Subcutaneous adipose tissue (tissue), 4 donors: ENCODE results near the gene LRMDA. TPM values are rescaled to one million over a fixed set of nuclear protein-coding genes. Genes with fewer than 3 reads are reported as not detected.

Experiments
- CTCF ChIP-seq: fragments of 450-650 bp; IDR thresholded peaks from one replicate; pipeline ENCODE4 v1.5.1; 2016; ENCODE audit warnings: low read depth, mild to moderate bottlenecking, control low read depth, antibody characterized with exemption, moderate library complexity
- total RNA-seq, 4 donors: library from RNA; depleted of rRNA; stranded (reverse); fragments of >200 nt; gene quantifications; one replicate each; pipeline ENCODE4 v1.1.0, GENCODE V29; 2016

LRMDA gene
- total RNA-seq, 4 donors from 2014 or later = 17.4 to 92.1 (median 22.8) TPM

- no peak for TF ChIP-seq CTCF
These were observed 1.2 kb upstream of the LRMDA start for GRCh38 chr10:75430000-75430763.

- TF ChIP-seq CTCF = no peak
These were observed 752 bp downstream of the LRMDA start for GRCh38 chr10:75432176-75432575.

GRCh38 chr10:75432763-75433162, 1.3 kb downstream of the LRMDA start:
- no peak for TF ChIP-seq CTCF

- no peak for TF ChIP-seq CTCF
These were observed 1.8 kb downstream of the LRMDA start for GRCh38 chr10:75433216-75433615.

- no peak for TF ChIP-seq CTCF
These were observed 2.9 kb downstream of the LRMDA start for GRCh38 chr10:75434291-75434690.

- TF ChIP-seq CTCF = no peak
These were observed 3.9 kb downstream of the LRMDA start for GRCh38 chr10:75435291-75435690.

GRCh38 chr10:75436896-75437295, 5.5 kb downstream of the LRMDA start:
- TF ChIP-seq CTCF = no peak
